Loucy (cell line): ENCODE results near the gene ERBIN.

Experiments
- H2AFZ ChIP-seq: fragments of 200-600 bp; sonication (generic); 2 replicates; pipeline ENCODE4 v1.6.0; 2016; ENCODE audit warnings: antibody characterized with exemption, mild to moderate bottlenecking, low read length, moderate library complexity
- H3F3A ChIP-seq: fragments of 200-600 bp; 2 replicates; pipeline ENCODE4 v1.6.0; 2016; ENCODE audit warnings: antibody characterized with exemption, low read depth, mild to moderate bottlenecking
- H3K27me3 ChIP-seq: fragments of 200-600 bp; sonication (generic); 2 replicates; pipeline ENCODE4 v1.6.1; 2014; ENCODE audit warnings: low read length, mild to moderate bottlenecking; ENCODE audit not compliant: insufficient read depth, poor library complexity, severe bottlenecking
- H3K36me3 ChIP-seq: fragments of 200-600 bp; sonication (generic); 2 replicates; pipeline ENCODE4 v1.6.1; 2016; ENCODE audit warnings: low read length; ENCODE audit not compliant: insufficient read depth
- H3K4me1 ChIP-seq: fragments of 200-600 bp; sonication (generic); 2 replicates; pipeline ENCODE4 v1.5.1; 2014; ENCODE audit warnings: low read length, mild to moderate bottlenecking; ENCODE audit not compliant: insufficient read depth, poor library complexity, severe bottlenecking
- H3K4me2 ChIP-seq: fragments of 200-600 bp; sonication (generic); 2 replicates; pipeline ENCODE4 v1.6.0; 2014; ENCODE audit warnings: antibody characterized with exemption, low read length, low read depth, mild to moderate bottlenecking; ENCODE audit not compliant: poor library complexity, severe bottlenecking
- H3K4me3 ChIP-seq: fragments of 200-600 bp; sonication (generic); 2 replicates; pipeline ENCODE4 v1.5.1; 2014; ENCODE audit warnings: low read length, mild to moderate bottlenecking, mixed read lengths; ENCODE audit not compliant: poor library complexity, severe bottlenecking
- H3K79me2 ChIP-seq: fragments of 200-600 bp; sonication (generic); 2 replicates; pipeline ENCODE4 v1.6.1; 2014; ENCODE audit warnings: low read length; ENCODE audit not compliant: insufficient read depth
- H3K9ac ChIP-seq: fragments of 200-600 bp; sonication (generic); 2 replicates; pipeline ENCODE4 v1.6.0; 2014; ENCODE audit warnings: mild to moderate bottlenecking, low read depth, low read length, moderate library complexity; ENCODE audit not compliant: poor library complexity, severe bottlenecking
- H3K9me2 ChIP-seq: fragments of 200-600 bp; sonication (generic); replicated peaks from 2 replicates; pipeline ENCODE4 v1.6.1; 2016; ENCODE audit warnings: low read depth, low read length, mixed read lengths
- H3K9me3 ChIP-seq: fragments of 200-600 bp; sonication (generic); 2 replicates; pipeline ENCODE4 v1.6.1; 2014; ENCODE audit warnings: mild to moderate bottlenecking, antibody characterized with exemption, low read length, low read depth; ENCODE audit not compliant: insufficient read depth
- H4K20me1 ChIP-seq: fragments of 200-600 bp; sonication (generic); 2 replicates; pipeline ENCODE4 v1.6.0; 2014; ENCODE audit warnings: antibody characterized with exemption, low read length, mild to moderate bottlenecking; ENCODE audit not compliant: insufficient read depth, poor library complexity, severe bottlenecking
- CTCF ChIP-seq: fragments of 200-600 bp; sonication (generic); conservative IDR thresholded peaks from 2 replicates; pipeline ENCODE4 v1.5.1; 2014; ENCODE audit warnings: mild to moderate bottlenecking, antibody characterized with exemption, low read length
- EZH2phosphoT487 ChIP-seq: fragments of 200-600 bp; IDR thresholded peaks from 2 replicates; pipeline ENCODE4 v1.6.1; 2018; ENCODE audit warnings: antibody characterized with exemption, mild to moderate bottlenecking, moderate library complexity, borderline replicate concordance

ERBIN gene

GRCh38 chr5:66066826-66067225 is 140.5 kb downstream of the ERBIN start:
- no peaks in the 10 kb centered on the region for H3K27me3 ChIP-seq
- no peak overlapping the region for H2AFZ ChIP-seq
- H3K4me3 ChIP-seq = no peak overlapping the region
- H3F3A ChIP-seq = no peaks in the 10 kb centered on the region
- peaks cover 6% of the 10 kb centered on the region for H3K4me1 ChIP-seq
- peaks cover 34% of the 10 kb centered on the region; the same call in 1 of the 2 replicates for H3K36me3 ChIP-seq
- no peak overlapping the region for H3K4me2 ChIP-seq
- H3K9ac ChIP-seq = no peak overlapping the region
- H3K9me2 ChIP-seq = no peaks in the 10 kb centered on the region
- H3K9me3 ChIP-seq = no peaks in the 10 kb centered on the region
- TF ChIP-seq EZH2phosphoT487 (no peak), CTCF (no peak)
- H3K79me2 ChIP-seq = peaks cover 13% of the 10 kb centered on the region; the same call in 1 of the 2 replicates
- H4K20me1 ChIP-seq = peaks cover 11% of the 10 kb centered on the region

GRCh38 chr5:66072031-66072430 is 145.7 kb downstream of the ERBIN start:
- Histone ChIP-seq H3K27me3 (no peaks in the 10 kb centered on the region), H3K9ac (no peak overlapping the region), H3K9me2 (no peaks in the 10 kb centered on the region), H4K20me1 (no peaks in the 10 kb centered on the region), H3F3A (no peaks in the 10 kb centered on the region), H2AFZ (no peak overlapping the region), H3K79me2 (no peaks in the 10 kb centered on the region; the same call in 1 of the 2 replicates), H3K4me2 (no peak overlapping the region), H3K4me1 (no peaks in the 10 kb centered on the region), H3K36me3 (peaks cover 37% of the 10 kb centered on the region; the same call in 1 of the 2 replicates), H3K4me3 (no peak overlapping the region), H3K9me3 (no peaks in the 10 kb centered on the region)
- TF ChIP-seq EZH2phosphoT487 (no peak), CTCF (no peak)

- no peak overlapping the region for H3K4me2 ChIP-seq
- H2AFZ ChIP-seq = no peak overlapping the region
- no peaks in the 10 kb centered on the region for H3K79me2 ChIP-seq
- H3K4me3 ChIP-seq = no peak overlapping the region
- no peaks in the 10 kb centered on the region for H3K9me2 ChIP-seq
- H3K36me3 ChIP-seq = peaks cover 27% of the 10 kb centered on the region; the same call in 1 of the 2 replicates
- H3K9ac ChIP-seq = no peak overlapping the region
- H3K9me3 ChIP-seq = no peaks in the 10 kb centered on the region
- no peaks in the 10 kb centered on the region for H4K20me1 ChIP-seq
- H3K4me1 ChIP-seq = no peaks in the 10 kb centered on the region
- H3K27me3 ChIP-seq = no peaks in the 10 kb centered on the region
- TF ChIP-seq EZH2phosphoT487 = no peak
- TF ChIP-seq CTCF = no peak
- no peaks in the 10 kb centered on the region for H3F3A ChIP-seq
These were observed 148.5 kb downstream of the ERBIN start for GRCh38 chr5:66074901-66075300.
